CD4-positive, alpha-beta memory T cell (primary cell): ENCODE measurements around the gene DLG5. TPM values are rescaled to one million over a fixed set of nuclear protein-coding genes. Genes with fewer than 3 reads are reported as not detected.

Experiments
- CTCF ChIA-PET: fragments of 350-600 bp; sonication (Branson Sonifier 250); formaldehyde crosslinking; loops from one replicate; lab custom pipeline; 2021; ENCODE audit warnings: inconsistent platforms; ENCODE audit not compliant: partially characterized antibody; lab: Charles Lee
- POLR2A ChIA-PET: fragments of 350-600 bp; sonication (Branson Sonifier 250); formaldehyde crosslinking; loops from one replicate; lab custom pipeline; 2021; ENCODE audit not compliant: partially characterized antibody; lab: Charles Lee
- DNase-seq, 5 donors: peaks; one replicate each; pipeline versions ENCODE4 v3.0.0 to v3.0.0-alpha.2; 2020 to 2022; ENCODE audit warnings: mixed read lengths in 1 of 5
- H3K27ac ChIP-seq: one replicate; pipeline ENCODE4 v1.7.0; 2013; ENCODE audit warnings: low read depth, low read length
- H3K27me3 ChIP-seq: 2 replicates; pipeline ENCODE4 v1.7.0; 2013; ENCODE audit warnings: mild to moderate bottlenecking, low read length, moderate library complexity; ENCODE audit not compliant: insufficient read depth
- H3K36me3 ChIP-seq: 2 replicates; pipeline ENCODE4 v1.7.0; 2013; ENCODE audit warnings: mild to moderate bottlenecking, low read length, moderate library complexity; ENCODE audit not compliant: insufficient read depth
- H3K4me1 ChIP-seq: 2 replicates; pipeline ENCODE4 v1.7.0; 2013; ENCODE audit warnings: mild to moderate bottlenecking, low read length, moderate library complexity; ENCODE audit not compliant: insufficient read depth
- H3K4me3 ChIP-seq, 2 donors: one replicate each; pipeline ENCODE4 v1.7.0; 2013; ENCODE audit warnings: low read length in 2 of 2, mild to moderate bottlenecking in 1 of 2
- H3K9me3 ChIP-seq, 2 donors: one replicate each; pipeline ENCODE4 v1.7.0; 2013; ENCODE audit warnings: low read length in 2 of 2, control low read depth in 1 of 2; ENCODE audit not compliant: control insufficient read depth in 1 of 2
- H3K27ac Mint-ChIP-seq, 7 donors: one replicate each; pipeline ENCODE4 v1.8.0; 2020 to 2021; ENCODE audit warnings: mixed read lengths in 7 of 7, mild to moderate bottlenecking in 6 of 7, inconsistent platforms in 3 of 7, moderate library complexity in 3 of 7
- H3K27me3 Mint-ChIP-seq, 2 donors: one replicate each; pipeline ENCODE4 v1.8.0; 2020 to 2021; ENCODE audit warnings: mixed read lengths in 2 of 2
- H3K36me3 Mint-ChIP-seq, 2 donors: one replicate each; pipeline ENCODE4 v1.8.0; 2020 to 2021; ENCODE audit warnings: mixed read lengths in 2 of 2, inconsistent platforms in 1 of 2, mild to moderate bottlenecking in 1 of 2
- H3K4me1 Mint-ChIP-seq, 4 donors: one replicate each; pipeline ENCODE4 v1.8.0; 2020 to 2021; ENCODE audit warnings: mixed read lengths in 4 of 4, mild to moderate bottlenecking in 1 of 4
- H3K4me3 Mint-ChIP-seq, 8 donors: one replicate each; pipeline ENCODE4 v1.8.0; 2020 to 2021; ENCODE audit warnings: mixed read lengths in 8 of 8, mild to moderate bottlenecking in 7 of 8, moderate library complexity in 6 of 8, inconsistent platforms in 3 of 8
- H3K9me3 Mint-ChIP-seq, 8 donors: one replicate each; pipeline ENCODE4 v1.8.0; 2020 to 2021; ENCODE audit warnings: mixed read lengths in 8 of 8, mild to moderate bottlenecking in 5 of 8, inconsistent platforms in 3 of 8, moderate library complexity in 1 of 8
- intact Hi-C: fragments of 100-400 bp; cut with micrococcal nuclease; formaldehyde crosslinking; loops from one replicate; pipeline ENCODE4 v1.15.1; 2023
- polyA plus RNA-seq, 2 donors: library from polyadenylated mRNA; unstranded; fragments of 300-500 nt; fragmentation: Illumina TruSeq; gene quantifications; one replicate each; pipeline ENCODE4 v1.2.3, GENCODE V29; 2021
- total RNA-seq, 2 experiments: library from RNA; stranded (reverse); gene quantifications; one replicate each; pipeline ENCODE4 v1.2.3, GENCODE V29; 2021

DLG5 gene
- total and polyA plus RNA-seq, 4 experiments from 2014 or later: 0.13 to 3.2 (median 2.7) TPM; not detected in 1

DNA sequence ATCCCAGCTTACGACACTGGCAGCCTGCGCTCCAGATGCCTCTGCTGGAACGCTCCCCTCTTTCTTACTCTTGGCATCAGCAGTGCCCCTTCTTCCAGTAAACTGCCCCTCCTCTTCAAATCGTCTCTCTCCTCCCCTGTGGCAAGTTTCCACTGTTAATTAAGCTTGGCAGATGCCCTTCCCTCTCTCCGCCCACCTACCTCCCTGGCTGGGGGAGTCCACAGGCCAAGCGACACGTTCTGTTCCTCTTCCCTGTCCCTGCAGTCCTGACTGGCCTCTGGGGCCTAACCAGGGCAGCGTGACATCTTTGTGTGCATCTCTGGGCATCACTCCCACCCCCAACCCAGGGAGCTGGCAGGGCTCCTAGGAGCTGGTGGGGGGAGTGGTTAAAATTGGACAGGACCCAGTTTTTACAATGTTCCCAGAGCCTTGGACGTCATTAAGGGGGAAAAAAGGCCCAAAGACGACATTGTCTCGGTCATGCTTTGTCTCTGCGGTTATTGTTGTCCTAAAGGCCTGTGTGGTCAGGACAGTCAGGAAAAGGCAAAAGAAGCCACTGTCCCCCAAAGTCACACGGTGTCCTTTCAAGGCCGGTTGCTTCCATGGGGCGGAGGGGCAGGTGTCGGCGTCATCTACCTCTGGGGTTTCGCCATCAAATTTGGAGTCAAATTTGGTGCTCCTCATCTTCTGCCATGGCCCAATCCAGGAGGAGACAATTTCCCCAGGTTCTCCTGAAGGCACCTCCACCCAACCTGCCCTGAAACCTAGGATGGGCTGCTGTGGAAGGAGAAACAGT, 54.2 kb downstream of the DLG5 start:
- Mint-ChIP-seq H3K4me1 (peaks cover 3 to 17% (median 14%) of the 10 kb centered on the region in 4 donors), H3K4me3 (no peak overlapping the region), H3K36me3 (no peaks in the 10 kb centered on the region), H3K9me3 (no peaks in the 10 kb centered on the region), H3K27ac (peak overlapping the region in 1 of 7 donors; percentile 18), H3K27me3 (no peaks in the 10 kb centered on the region)
- H3K27me3 ChIP-seq: no peaks in the 10 kb centered on the region
- no peak for DNase-seq
- CTCF ChIA-PET: no interaction called here
- intact Hi-C loops: no loop called here
- no peaks in the 10 kb centered on the region for H3K36me3 ChIP-seq
- no peaks in the 10 kb centered on the region for H3K9me3 ChIP-seq
- H3K4me3 ChIP-seq: no peak overlapping the region
- POLR2A ChIA-PET: no interaction called here
- H3K27ac ChIP-seq: no peak overlapping the region
- peaks cover 14% of the 10 kb centered on the region for H3K4me1 ChIP-seq

DNA sequence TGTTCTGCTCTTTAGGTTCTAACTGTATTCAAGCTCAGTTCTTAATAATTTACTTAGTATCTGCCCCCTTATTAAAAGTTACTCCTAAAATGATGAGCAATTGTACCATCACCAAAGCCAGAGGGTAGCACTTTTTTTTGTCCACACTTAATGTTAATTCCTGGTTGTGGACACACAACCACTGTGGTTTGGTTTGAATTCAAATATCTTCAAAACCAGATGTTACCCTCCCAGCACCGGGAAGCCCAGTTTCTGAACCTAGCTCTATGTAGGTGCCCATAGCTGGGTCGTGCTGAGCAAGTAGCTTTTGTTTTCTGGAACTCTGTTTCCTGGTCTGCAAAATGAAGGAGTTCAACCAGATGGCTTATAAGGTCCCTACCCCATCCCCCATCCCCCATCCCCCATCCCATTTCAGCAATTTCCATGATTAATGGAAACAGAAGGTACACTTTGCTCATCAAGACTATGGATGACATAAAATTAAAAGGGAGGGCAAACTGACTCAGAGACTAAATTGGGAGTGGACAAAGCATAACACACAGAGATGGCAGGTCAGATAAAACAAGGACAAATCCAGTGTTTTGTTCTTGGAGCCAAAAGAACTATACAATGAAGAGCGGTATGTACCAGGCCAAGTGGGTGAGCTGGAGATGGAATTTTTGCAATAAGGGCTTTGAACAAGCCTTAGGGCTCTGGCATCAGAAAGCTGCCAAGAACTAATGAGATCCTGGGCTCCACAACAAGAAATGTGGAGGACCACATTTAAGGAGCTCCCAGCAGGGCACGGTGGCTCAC, 56.7 kb downstream of the DLG5 start:
- Histone ChIP-seq H3K4me3 (no peak overlapping the region), H3K36me3 (no peaks in the 10 kb centered on the region), H3K9me3 (no peaks in the 10 kb centered on the region), H3K27me3 (no peaks in the 10 kb centered on the region), H3K27ac (no peak overlapping the region), H3K4me1 (peaks cover 14% of the 10 kb centered on the region)
- ChIA-PET POLR2A (no interaction called here), CTCF (interaction anchor here (0.6 kb wide), 1 partner anchor 175 kb away, joined by 3 read pairs; no protein-coding TSS in a partner anchor)
- H3K4me1 Mint-ChIP-seq: peaks cover 3 to 25% (median 16%) of the 10 kb centered on the region in 4 donors
- intact Hi-C loops: no loop called here
- no peak for DNase-seq
- no peaks in the 10 kb centered on the region for H3K9me3 Mint-ChIP-seq
- peak overlapping the region in 1 of 7 donors; percentile 21 for H3K27ac Mint-ChIP-seq
- H3K4me3 Mint-ChIP-seq: no peak overlapping the region
- H3K36me3 Mint-ChIP-seq: no peaks in the 10 kb centered on the region
- no peaks in the 10 kb centered on the region for H3K27me3 Mint-ChIP-seq

DNA sequence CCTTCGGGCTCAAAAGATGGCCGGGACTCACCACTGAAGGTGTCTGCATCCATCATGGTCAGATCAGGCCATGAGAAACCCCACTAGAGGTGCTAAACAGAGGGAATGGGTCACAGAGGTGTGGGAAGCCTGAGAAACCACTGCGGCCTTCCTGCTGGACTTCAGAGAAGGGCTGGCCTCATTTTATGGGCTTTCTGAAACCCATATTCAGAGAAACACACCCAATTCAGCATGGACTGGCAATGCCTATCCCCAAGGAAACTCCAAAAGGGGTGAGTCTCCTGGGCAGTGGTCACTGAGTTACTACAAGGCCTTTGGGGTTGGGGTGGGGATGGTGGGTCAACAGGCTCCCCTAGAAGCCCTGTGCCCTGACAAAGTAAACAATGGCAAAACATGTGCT, 58.0 kb downstream of the DLG5 start:
- Histone ChIP-seq H3K36me3 (no peaks in the 10 kb centered on the region), H3K4me1 (peaks cover 5% of the 10 kb centered on the region), H3K27ac (no peak overlapping the region), H3K4me3 (no peak overlapping the region), H3K9me3 (no peaks in the 10 kb centered on the region), H3K27me3 (no peaks in the 10 kb centered on the region)
- CTCF ChIA-PET: no interaction called here
- Mint-ChIP-seq H3K4me3 (no peak overlapping the region), H3K27me3 (no peaks in the 10 kb centered on the region), H3K27ac (no peak overlapping the region), H3K4me1 (peaks cover under 1 to 15% (median 8%) of the 10 kb centered on the region in 4 donors), H3K9me3 (no peaks in the 10 kb centered on the region), H3K36me3 (no peaks in the 10 kb centered on the region)
- DNase-seq: no peak
- intact Hi-C loops: no loop called here
- POLR2A ChIA-PET: no interaction called here

DNA sequence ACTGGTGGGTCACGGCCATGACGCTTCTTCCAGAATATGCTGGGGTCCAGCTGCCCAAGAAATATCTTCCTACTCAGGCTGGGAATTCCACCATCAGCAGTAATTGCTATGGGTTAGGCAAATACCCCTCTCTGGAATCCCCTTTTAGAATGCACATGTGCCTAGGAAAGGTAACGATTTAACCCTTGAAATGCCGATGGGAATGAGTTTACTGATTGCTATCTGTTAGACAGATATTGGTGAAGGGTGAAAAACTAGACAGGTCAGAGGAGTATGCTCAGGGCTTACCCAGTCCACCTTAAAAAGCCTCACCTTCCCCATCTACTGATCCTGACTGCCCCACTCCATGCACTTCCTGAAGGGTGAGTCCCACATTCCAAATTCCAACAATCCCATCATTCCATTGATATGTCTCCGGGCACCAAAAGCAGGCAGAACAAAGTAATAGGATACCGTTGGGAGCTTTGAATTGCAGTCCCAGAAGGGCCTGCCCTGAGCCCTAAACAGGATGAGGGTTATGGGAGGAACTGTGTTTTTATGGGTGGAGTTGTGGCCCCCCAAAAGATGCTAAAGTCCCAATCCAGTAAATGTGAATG, 59.3 kb downstream of the DLG5 start:
- POLR2A ChIA-PET: no interaction called here
- H3K27me3 Mint-ChIP-seq: no peaks in the 10 kb centered on the region
- no peak for DNase-seq
- CTCF ChIA-PET: no interaction called here
- Histone ChIP-seq H3K4me1 (no peaks in the 10 kb centered on the region), H3K27ac (no peak overlapping the region), H3K9me3 (no peaks in the 10 kb centered on the region), H3K27me3 (no peaks in the 10 kb centered on the region), H3K4me3 (no peak overlapping the region), H3K36me3 (no peaks in the 10 kb centered on the region)
- H3K9me3 Mint-ChIP-seq: no peaks in the 10 kb centered on the region
- H3K36me3 Mint-ChIP-seq: no peaks in the 10 kb centered on the region
- peaks cover 0 to 9% (median 2%) of the 10 kb centered on the region in 4 donors for H3K4me1 Mint-ChIP-seq
- no peak overlapping the region for H3K27ac Mint-ChIP-seq
- intact Hi-C loops: no loop called here
- no peak overlapping the region for H3K4me3 Mint-ChIP-seq

DNA sequence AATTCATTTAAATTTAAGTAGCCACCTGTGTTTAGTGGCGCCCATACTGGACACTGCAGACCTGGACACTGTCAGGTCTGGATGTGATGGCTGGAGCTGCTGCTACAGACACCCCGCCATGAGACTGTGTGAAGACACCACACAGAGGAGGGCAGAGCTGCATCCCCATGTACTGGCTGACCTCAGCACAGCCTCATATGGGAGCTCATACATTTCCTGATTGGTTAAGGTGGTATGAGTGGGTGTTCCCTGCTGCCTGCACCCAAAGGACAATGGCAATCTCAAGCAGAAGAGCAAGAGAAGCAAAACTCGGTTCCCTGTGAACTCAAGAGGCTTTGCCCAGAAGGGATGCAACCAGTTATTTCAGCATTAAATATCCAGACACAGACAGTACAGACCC, 60.0 kb downstream of the DLG5 start:
- Histone ChIP-seq H3K27ac (no peak overlapping the region), H3K4me1 (no peaks in the 10 kb centered on the region), H3K27me3 (no peaks in the 10 kb centered on the region), H3K9me3 (no peaks in the 10 kb centered on the region), H3K36me3 (no peaks in the 10 kb centered on the region), H3K4me3 (no peak overlapping the region)
- H3K27me3 Mint-ChIP-seq: no peaks in the 10 kb centered on the region
- H3K4me3 Mint-ChIP-seq: no peak overlapping the region
- H3K27ac Mint-ChIP-seq: no peak overlapping the region
- peaks cover 0 to 9% (median 2%) of the 10 kb centered on the region in 4 donors for H3K4me1 Mint-ChIP-seq
- CTCF ChIA-PET: no interaction called here
- DNase-seq: no peak
- no peaks in the 10 kb centered on the region for H3K36me3 Mint-ChIP-seq
- H3K9me3 Mint-ChIP-seq: no peaks in the 10 kb centered on the region
- intact Hi-C loops: no loop called here
- POLR2A ChIA-PET: no interaction called here

DNA sequence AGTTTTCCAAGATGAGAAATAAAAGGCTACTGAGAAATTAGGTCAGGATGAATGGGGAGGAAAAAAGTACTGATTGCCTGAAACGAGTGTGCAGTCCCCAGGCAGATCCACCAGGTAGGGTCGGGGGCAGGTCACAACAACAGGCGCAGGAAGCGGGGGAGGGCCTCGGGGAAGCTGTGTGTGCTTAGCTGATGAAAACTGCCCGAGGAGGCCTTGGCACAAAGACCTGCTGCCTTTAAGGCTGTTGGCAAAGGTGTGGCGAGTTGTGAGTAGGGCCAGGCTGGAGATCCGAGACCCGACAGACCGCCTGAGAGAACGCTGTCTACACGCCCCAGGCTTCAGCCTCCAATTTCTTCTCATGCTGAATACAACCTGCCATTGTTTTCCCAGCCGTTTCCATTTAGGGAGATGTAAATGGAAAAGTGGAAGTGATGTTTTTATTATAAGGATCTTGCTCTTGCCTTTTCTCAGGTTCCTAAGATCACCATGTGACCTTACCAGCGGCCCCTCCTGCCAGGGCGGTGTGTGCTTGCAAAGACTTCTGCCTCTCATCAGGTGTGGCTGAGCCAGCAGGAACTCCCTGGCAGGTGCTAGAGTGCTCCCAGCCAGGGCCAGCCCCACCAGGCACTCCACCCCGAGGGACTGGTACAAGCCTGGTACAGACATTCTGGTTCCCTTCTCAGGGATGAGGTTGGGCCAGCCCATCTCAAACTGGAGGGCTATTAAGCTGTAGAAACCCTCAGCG, 60.8 kb downstream of the DLG5 start:
- Histone ChIP-seq H3K27ac (no peak overlapping the region), H3K27me3 (no peaks in the 10 kb centered on the region), H3K9me3 (no peaks in the 10 kb centered on the region), H3K4me1 (no peaks in the 10 kb centered on the region), H3K4me3 (no peak overlapping the region), H3K36me3 (no peaks in the 10 kb centered on the region)
- intact Hi-C loops: no loop called here
- ChIA-PET POLR2A (no interaction called here), CTCF (no interaction called here)
- no peak for DNase-seq
- peaks cover 0 to 9% (median 2%) of the 10 kb centered on the region in 4 donors for H3K4me1 Mint-ChIP-seq
- H3K27ac Mint-ChIP-seq: peak overlapping the region in 1 of 7 donors; percentile 41
- no peaks in the 10 kb centered on the region for H3K9me3 Mint-ChIP-seq
- H3K27me3 Mint-ChIP-seq: no peaks in the 10 kb centered on the region
- no peaks in the 10 kb centered on the region for H3K36me3 Mint-ChIP-seq
- no peak overlapping the region for H3K4me3 Mint-ChIP-seq
